K562 (cell line): ENCODE data around the gene SLC35A2.

Source experiments
- ZNF274 ChIP-seq: IDR thresholded peaks from 2 replicates; pipeline ENCODE4 v1.6.1; 2011; ENCODE audit warnings: low read depth, mild to moderate bottlenecking, low read length, moderate library complexity, borderline replicate concordance
- TF ChIP-seq, protein P1 (sequence below): IDR thresholded peaks from 3 replicates; pipeline ENCODE4 v1.6.1; 2011; ENCODE audit warnings: borderline replicate concordance, mild to moderate bottlenecking; ENCODE audit not compliant: insufficient read length, insufficient read depth
- TF ChIP-seq, protein P2 (sequence below), 3 experiments: IDR thresholded peaks in 2 of 3; conservative IDR thresholded peaks in 1 of 3; 2 replicates each; pipeline ENCODE4 v1.5.1; 2011 to 2012; ENCODE audit warnings: low read length in 3 of 3, mild to moderate bottlenecking in 3 of 3, control low read depth in 2 of 3, improper control_type of control experiment in 1 of 3, inconsistent platforms in 1 of 3, low read depth in 1 of 3, mixed read lengths in 1 of 3, moderate library complexity in 1 of 3; ENCODE audit not compliant: insufficient read depth in 2 of 3

DNA sequence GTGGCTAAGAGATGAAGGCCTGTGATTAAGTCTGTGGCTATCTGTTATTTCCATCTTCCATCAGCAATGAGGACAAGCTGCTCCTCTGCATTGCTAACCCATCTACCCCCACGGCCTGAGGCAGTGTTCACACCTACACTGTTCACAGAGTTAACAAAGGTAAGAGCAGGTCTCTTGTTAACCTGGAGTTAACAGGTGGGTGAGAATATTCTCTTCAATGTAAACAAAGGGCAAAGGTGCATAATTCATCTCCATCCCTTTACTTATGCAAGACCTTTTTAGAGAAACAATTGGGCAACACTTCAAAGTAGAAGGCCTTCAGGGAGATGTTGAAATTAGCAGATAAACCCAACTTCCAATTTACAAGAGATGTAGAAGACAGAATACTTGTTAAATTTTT is 2.8 kb downstream of the SLC35A2 start:
- TF ChIP-seq, protein P1, sequence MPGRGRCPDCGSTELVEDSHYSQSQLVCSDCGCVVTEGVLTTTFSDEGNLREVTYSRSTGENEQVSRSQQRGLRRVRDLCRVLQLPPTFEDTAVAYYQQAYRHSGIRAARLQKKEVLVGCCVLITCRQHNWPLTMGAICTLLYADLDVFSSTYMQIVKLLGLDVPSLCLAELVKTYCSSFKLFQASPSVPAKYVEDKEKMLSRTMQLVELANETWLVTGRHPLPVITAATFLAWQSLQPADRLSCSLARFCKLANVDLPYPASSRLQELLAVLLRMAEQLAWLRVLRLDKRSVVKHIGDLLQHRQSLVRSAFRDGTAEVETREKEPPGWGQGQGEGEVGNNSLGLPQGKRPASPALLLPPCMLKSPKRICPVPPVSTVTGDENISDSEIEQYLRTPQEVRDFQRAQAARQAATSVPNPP, result no peak
- no peak for TF ChIP-seq ZNF274
- TF ChIP-seq, protein P2, sequence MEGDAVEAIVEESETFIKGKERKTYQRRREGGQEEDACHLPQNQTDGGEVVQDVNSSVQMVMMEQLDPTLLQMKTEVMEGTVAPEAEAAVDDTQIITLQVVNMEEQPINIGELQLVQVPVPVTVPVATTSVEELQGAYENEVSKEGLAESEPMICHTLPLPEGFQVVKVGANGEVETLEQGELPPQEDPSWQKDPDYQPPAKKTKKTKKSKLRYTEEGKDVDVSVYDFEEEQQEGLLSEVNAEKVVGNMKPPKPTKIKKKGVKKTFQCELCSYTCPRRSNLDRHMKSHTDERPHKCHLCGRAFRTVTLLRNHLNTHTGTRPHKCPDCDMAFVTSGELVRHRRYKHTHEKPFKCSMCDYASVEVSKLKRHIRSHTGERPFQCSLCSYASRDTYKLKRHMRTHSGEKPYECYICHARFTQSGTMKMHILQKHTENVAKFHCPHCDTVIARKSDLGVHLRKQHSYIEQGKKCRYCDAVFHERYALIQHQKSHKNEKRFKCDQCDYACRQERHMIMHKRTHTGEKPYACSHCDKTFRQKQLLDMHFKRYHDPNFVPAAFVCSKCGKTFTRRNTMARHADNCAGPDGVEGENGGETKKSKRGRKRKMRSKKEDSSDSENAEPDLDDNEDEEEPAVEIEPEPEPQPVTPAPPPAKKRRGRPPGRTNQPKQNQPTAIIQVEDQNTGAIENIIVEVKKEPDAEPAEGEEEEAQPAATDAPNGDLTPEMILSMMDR (IDR thresholded peaks at IDR 0.05 in 2 of 3, conservative IDR thresholded peaks at IDR 0.05 in 1 of 3; ENCODE audit: insufficient read depth in 2 of 3, low read depth in 1 of 3, low read length in 3 of 3), result no peak
